HG03439 (cell line): ENCODE results near the gene TBX3.

Experiments used
- ATAC-seq: cut with Tn5 transposase; IDR thresholded peaks from one replicate; pipeline ENCODE4 v1.9.1; 2021; ENCODE audit warnings: mild to moderate bottlenecking, moderate library complexity; ENCODE audit not compliant: unreplicated experiment

The TBX3 gene

DNA sequence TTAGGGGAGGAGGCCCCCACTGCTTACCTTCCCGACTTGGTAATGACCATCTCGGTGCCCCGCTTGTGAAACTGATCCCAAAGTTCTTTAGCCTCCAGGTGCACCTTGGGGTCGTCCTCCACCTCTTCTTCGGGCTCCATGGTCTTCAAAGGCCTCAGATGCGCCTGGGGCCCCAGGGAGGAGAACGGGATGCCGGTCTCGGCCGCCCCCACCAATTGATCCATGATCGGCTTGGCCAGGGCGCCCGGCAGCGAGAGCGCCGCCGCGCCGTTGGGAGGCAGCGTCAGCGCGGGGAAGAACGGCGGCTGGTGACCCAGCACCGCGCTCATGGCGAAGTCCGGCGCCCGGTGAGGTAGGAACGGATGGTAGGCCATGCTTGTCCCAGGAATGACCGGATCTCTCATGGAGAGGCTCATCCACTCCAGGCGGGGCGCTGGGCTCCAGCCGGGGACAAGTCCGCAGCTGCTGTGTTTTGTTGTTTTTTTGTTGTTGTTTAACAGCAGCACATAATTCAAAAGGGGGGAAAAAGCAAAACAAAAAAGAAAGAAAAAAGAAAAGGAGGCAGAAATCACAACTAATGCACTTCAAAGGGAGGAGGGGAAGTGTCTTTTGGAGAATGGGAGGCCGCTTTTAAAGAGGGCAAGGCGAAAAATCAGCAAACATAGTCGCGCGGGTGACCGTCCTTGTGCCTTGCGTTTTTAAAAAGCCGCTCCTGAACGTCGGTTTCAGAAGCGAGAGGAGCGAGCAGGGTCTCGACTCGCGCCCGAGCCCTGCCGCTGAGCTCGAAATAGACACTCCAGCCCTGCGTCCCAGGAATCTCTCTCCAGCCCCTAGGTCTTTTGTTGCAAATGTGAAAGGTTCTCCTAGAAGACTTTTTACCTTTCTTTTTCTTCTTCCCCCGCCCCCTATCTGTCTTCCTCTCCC lies 928 bp downstream of the TBX3 start:
- no peak for ATAC-seq

DNA sequence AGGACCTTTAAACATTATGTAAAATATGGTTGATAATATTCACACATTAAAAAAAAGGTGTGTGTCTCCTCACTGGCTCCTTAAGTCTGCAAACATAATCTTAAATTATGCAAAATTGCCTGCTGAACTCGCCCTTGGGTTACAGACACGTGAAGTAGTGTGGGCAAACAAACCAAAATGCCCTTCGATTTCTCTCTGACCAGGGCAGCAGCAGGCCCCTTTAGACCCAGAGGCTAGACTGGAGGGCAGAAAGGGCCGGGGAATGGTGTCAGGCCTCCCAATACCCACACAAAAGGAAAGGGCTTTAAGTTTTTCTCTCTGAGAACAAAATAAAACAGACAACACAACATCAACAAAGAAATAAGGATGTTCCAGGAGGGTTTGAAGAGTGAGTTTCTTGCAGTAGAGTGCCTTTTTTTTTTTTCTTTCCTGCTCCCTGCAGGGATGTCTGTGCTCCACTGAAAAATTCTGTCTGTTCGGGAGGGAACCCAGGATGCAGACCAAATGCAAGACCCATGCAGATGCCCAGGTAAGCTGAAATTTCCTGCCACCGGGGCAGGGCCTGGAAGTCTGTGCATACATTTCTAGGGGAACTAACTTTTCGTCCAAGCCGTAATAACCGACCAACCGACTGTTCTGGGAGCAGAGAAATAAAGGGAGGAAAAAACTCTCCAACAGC lies 1.7 kb downstream of the TBX3 start:
- no peak for ATAC-seq

DNA sequence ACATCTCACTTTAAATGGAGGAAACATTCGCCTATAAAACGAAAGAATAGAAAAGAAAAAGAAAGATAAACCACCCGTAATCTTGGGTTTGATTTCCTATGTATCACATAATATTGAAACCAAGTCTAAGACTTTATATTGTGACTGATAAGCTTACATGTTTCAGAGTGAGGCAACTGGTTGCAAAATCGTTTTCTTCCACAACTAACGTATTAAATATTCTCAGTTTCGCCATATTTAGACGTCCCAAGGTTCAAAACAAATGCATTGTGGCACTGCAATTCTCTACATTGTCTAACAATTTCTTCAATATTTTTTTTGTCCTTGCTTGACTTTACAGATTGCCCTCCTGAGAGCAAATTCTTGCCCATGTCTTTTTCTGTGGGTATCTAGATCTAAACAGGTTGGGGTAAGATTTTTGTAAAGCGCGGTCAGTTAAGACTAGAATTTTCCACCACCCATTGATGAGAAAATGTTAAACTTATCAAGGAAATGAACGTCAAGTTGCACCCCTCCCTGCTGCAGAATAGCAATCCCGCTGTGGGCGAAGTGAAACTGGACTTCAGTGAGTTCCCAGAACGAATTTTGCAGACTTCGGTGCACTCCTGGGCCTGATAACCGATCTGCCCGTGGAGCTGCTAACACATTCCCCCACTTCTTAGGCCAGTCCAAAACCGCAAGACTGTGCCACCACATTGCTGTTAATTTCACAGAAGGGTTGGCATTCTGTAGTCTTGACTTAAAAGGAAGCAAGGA lies 2.7 kb downstream of the TBX3 start:
- no peak for ATAC-seq

DNA sequence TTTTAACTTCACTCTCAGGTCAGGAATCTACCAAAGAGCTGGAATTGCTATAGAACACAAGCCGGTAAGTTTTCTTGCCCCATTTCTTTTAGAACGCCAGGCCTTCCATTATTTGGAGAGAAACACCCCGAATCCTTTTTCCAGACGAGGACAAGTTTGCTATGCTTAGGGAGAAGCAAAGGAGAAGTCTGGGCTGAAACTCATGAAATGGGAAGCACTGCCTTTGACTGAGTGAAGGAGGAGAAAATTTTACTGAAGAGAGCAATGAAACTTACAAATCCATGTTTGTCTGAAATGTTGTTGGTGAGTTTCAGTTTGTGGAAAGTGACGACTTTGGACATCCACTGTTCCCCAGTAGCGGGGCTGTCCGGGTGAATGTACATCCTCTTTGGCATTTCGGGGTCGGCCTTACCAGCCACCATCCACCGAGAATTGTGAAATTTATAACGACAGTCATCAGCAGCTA lies 3.3 kb downstream of the TBX3 start:
- no peak for ATAC-seq

DNA sequence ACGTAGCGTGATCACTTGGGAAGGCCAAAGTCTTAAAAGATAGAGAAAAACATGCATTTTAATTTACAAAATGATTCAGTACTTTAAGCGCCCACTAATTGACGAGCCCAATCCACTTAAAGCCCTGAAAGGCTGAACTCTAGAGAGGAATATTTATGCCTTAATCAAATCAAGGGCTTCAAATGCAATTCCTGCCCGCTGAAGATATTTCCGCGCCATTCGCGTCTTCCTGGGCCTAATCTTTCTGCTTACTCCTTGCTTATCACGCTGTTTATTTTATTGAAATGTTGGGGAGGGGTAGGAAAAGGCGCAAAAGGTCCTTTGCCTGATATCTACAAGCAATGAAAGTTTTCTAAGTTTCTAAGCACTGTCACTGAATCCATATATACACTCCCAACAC lies 4.0 kb downstream of the TBX3 start:
- ATAC-seq: no peak

DNA sequence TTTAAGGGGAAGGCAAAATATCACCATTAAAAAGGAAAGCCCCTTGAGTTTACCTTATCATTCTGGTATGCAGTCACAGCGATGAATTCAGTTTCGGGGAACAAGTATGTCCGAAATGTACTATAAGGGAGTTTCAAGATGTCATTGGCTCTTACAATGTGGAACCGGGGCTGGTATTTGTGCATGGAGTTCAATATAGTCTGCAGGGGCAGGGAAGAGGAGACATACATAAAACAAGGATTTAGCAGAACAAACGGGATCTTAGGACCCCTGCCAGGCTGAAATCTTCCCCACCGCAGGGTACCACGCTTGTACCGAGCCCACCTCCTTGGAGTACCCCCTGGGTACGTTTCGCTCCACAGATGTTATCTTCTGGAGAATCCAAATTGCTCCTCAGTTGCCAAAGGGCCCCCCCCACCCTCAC lies 4.5 kb downstream of the TBX3 start:
- ATAC-seq: no peak

DNA sequence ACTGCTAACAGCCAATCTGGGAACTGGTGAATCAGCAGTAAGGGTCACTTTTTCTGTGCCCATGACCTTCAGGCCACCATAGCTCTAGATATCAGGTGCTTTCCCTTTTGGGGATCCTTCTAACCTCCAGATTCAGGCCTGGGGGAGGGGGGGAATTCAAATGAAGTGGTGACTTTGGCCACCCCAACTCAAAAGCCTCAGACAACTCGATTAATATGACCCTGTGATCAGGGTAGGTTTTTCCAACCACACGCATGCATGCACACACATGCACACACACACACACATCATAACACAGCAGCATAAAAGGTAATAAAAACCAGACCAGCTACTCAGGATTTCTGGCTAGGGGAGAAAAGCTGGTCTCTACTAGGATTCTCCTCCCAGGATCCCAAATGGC lies 5.3 kb downstream of the TBX3 start:
- no peak for ATAC-seq

DNA sequence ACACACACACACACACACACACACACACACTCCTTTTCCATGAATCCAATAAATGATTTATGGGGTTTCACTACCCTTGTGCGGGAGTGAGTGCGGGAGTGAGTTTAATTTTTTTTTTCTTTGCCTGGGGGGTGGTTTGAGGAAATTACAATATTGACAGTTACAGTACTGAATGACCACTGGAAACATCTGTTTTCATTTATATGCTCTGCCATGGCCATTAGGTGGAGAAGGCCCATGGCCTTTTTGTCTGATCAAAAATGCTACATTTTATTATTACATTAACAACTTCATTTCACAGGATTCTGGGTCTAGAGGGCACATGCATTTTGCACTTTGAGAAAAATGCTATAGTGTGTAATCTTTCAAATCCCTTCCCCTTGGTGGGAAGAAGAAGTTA lies 5.9 kb downstream of the TBX3 start:
- no peak for ATAC-seq

DNA sequence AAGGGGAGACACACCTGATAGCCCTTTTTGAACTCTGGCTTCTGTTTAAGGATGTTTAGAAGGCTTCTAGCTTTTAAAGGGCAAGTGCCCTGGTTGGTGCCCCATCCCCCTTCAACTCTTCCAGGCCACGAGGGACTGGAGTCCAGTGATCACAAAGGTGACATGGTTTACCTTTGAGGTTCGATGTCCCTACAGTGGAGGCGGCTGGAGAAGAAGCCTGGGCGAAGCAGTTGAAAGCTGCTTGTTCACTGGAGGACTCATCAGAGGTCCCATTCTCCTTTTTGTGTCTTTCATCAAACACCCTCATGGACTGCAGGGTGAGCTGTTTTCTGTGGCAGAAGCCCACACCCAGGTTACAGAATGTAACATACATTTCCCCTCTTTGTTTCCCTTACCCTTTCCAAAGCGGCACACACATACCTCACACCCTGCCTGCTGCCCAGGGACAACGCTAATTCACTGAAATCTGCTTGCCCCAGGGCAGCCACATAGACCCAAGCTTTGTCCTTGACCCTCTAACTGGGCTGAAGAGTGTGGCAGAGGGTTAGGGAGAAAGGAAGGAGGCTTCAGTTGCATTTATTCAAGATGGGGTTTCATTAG lies 7.7 kb downstream of the TBX3 start:
- ATAC-seq: no peak

DNA sequence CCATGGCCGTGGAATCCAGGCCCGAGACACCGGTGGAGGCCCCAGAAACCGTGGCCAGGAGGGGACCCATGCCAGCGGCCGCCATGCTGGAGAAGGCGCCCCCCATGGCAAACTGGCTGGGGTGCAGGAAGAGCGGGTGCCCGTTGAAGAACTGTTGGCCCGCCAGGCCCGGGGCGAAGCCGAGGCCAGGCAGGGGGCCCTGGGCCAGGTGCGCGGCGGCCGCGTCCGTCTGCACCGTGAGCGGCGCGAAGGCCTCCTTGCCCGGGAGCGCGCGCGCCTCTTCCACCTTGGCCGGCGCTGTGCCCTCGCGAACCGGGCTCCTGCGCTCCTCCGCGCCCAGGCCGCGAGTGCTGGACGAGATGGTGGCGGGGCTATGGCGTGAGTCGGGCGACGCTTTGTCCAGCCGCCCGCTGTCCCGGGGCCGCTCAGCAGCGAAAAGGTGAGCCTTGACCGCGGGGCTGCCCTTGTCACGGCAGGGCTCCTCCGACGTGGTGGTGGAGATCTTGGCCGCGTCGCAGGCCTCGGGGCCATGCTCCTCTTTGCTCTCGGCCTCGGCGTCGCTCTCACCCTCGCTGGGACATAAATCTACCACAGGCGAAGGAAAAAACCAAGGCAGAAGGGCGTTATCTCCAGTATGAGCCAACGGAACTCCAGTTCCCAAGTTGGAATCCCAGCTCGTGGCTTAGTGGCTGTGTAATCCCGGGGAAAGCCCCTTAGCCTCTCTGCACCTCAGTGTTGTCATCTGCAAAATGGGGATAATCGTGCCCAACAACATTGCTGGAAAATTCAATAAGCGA lies 9.5 kb downstream of the TBX3 start:
- ATAC-seq: no peak

DNA sequence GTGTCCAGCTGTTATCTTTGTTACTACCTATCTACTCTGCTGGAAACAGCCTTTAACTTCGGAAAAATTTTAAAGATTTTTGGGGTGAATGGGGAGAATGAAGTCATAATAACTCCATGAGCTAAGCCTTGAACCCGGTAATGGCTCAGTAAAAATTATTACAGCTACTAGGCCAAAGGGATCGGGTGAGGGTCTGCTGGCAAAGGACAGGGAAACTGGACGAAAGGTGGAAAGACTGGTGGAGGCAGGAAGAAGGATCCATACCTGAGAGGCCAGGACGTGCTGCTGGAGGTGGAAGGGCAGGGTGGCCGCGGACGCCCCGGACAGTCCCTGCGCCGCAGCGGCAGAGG lies 10.1 kb downstream of the TBX3 start:
- no peak for ATAC-seq

DNA sequence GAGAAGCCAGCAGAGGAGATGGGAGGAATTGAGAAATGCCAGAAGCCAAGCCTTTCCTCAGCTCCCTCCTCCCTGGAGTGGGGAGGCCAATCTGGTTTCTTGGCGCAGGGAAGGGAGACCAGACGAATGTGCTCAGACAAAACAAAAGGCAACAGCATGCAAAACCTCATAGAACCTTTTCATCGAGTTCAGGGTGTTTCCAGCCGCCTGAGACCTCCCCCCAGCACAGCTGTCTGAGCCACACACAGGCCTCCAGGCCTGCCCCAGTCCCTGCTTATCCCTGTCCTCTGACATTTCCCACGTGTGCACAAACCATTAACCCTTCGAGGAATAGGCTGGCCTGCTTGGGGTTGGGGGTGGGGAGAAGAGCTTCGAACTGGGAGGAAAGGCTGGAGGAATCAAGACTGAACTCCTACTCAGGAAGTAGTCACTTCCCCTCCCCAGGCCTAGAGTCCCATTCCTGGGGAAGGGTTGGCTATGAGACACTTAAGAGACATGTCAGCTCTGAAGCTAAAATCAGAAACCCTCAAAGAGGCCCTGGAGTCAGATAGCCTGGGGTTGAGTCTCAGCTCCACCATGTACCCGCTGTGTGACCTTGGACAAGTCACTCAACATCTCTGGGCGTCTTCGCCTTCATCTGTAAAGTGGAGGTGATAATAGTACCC lies 10.7 kb downstream of the TBX3 start:
- ATAC-seq: no peak

DNA sequence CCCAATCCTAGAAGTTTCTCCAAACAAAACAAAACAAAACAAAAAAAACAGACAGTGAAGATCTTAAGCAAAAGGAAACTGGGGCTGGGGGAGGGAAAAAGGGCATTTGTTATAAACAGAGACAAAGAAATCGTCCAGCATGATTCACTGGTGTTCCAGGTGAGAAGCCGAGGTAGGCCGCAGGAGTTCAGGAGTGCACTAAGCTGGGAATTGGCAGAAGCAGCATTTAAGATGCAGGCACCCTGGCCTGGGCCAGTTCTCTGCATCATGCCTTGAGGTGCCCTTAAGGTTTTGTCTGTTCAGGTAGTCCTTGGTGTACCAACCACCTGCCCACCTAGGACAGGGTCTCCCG lies 11.2 kb downstream of the TBX3 start:
- no peak for ATAC-seq

DNA sequence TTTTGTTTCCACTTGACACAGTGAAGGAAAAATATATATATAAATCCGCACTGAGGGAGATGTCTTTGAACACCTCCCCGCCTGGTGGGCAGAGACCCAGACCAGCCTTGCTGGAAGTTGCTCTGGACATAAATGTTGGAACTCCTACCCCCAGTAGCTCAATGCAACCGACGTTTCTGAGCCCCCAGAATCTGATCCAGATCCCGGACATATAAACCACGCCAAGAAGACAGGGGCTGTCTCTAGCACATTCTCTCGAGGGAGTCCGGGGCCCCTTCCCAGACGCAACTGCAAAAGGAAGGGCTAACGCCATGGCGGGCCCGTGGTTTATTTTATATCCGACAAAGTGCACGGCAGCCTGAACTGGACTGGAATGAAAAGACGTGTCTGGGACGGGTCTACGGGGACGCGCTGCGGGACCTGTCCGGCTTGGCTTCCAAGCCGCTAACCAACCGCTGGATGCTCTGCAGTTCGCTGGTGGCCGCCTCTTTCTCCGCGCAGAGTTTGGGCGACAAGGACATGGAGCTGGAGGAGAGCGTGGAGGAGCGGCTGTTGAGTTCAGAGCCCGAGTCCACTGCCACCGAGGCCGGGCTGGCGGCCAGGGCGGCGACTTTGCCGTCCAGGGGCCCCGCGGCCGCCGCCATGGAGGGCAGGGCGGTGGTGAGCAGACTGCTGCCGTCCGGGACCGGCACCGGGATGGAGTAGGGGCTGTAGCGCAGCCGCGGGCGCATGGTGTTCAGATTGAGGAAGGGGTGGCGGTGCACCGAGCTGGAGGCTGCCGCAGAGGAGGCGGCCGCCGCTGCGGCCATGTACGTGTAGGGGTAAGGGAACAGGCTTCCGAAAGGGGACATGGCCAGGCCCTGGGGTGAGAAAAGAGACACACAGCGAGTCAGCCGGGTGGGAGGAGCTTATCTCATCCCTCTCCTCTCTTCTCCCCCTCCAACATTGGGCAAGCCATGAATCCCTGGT lies 12.2 kb downstream of the TBX3 start:
- no peak for ATAC-seq

DNA sequence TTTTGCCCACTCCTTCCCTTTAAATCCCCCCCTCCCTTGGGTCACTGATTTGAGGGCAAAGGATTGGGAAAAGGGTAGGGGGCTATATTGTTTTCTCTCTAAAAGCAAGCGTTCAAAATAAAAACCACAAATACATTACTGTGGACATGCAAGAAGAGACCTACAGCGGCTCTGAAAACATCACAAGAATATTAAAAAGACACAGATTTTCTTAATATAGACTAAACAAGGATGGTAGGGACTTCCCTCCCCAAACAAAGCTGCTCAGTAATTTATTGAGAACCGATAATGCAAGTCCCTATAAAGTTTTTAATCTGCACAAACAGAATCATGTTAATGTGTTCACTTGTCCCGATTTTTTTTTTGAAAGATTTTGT lies 12.9 kb downstream of the TBX3 start:
- ATAC-seq: no peak

DNA sequence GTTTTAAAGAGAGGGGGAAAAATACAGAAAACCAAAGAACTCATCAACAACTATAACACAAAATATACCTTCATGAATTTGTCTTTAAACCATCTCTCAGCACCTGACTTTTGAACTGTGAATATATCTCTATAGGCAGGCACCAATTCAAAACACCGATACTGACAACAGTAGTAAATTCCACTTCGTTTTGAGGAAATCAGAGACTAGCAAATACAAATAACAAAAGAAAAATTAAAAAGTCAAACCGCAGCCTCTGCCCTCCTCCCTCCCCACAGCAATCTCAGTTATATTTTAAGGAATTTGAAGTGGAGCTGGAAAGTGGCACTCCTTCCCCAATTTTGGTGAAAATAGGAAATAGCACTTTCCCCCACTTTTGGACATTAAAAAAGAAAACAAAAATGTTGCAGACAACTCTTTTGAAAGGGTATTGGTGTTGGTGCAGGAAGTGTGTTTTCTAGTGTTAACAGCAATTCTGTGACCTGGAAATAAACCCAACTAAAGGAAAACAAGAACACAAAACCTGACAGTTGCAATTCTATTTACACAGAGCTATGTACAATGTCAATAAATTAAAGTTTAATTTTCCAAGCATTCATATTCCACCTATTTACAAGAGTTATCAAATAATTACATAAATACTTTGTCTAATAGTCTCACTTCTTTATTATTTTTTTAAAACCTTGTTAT lies 13.5 kb downstream of the TBX3 start:
- ATAC-seq: no peak

DNA sequence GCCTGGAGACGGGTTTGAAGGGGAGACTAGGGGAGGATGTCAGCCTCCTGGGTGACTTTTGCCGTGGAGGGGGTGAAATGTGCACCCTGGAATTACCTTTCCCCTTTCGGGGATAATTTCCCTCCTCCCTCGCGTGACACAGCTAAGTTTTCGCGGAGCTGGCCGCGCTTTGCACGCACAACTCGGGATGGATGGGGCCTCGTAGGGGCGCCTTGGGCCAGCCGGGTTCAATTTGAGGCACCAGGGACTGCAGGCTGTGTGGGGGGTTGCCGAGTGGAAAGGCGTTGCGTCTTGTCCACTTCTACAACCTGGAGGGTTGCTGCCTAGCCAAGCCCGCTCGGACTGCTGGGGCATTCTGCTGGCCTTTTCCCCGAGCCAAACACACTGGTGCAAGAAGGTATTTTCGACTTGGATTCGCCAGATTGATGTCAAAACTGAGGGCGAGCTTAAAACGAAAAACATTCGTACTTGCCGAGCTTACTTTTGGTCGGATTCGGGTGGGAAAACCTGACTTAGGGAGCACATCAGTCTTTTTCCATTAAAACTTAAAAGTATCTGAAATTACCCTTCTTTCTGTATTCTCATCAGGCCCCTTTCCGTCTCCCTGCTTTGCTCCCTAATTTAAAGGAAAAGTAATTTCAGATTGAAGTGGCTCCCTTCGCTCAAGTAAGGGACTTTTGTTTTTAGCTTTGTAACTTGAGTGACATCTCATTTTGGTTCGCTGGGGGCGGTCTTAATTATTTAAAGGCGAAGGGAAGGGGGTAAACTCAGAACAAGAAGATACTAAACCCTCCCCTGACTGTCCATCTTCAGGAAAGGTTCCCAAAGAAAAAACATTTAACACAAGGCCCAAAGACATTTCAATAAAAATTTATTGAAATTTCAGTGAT lies 14.3 kb downstream of the TBX3 start:
- ATAC-seq: no peak
